Activated naive CD4-positive, alpha-beta T cell treated with anti-CD3 and anti-CD28 coated beads, Interleukin-2, amount 50 U/mL, for 24 hours (primary cell): ENCODE results near the gene OR8B8.
"Not testable (repeated sequence)": the region's sequence is repeated elsewhere in the genome, so short reads cannot be mapped to it uniquely, and the experiment has no call there.

ENCODE experiments used
- H3K27ac Mint-ChIP-seq: one replicate; pipeline ENCODE4 v1.8.0; 2021; ENCODE audit warnings: mild to moderate bottlenecking, mixed read lengths
- H3K27me3 Mint-ChIP-seq: one replicate; pipeline ENCODE4 v1.8.0; 2021; ENCODE audit warnings: mixed read lengths
- H3K36me3 Mint-ChIP-seq: one replicate; pipeline ENCODE4 v1.8.0; 2021; ENCODE audit warnings: mixed read lengths
- H3K4me1 Mint-ChIP-seq: one replicate; pipeline ENCODE4 v1.8.0; 2021; ENCODE audit warnings: mixed read lengths
- H3K4me3 Mint-ChIP-seq: one replicate; pipeline ENCODE4 v1.8.0; 2021; ENCODE audit warnings: mild to moderate bottlenecking, mixed read lengths
- H3K9me3 Mint-ChIP-seq: one replicate; pipeline ENCODE4 v1.8.0; 2021; ENCODE audit warnings: mixed read lengths

Gene OR8B8

DNA sequence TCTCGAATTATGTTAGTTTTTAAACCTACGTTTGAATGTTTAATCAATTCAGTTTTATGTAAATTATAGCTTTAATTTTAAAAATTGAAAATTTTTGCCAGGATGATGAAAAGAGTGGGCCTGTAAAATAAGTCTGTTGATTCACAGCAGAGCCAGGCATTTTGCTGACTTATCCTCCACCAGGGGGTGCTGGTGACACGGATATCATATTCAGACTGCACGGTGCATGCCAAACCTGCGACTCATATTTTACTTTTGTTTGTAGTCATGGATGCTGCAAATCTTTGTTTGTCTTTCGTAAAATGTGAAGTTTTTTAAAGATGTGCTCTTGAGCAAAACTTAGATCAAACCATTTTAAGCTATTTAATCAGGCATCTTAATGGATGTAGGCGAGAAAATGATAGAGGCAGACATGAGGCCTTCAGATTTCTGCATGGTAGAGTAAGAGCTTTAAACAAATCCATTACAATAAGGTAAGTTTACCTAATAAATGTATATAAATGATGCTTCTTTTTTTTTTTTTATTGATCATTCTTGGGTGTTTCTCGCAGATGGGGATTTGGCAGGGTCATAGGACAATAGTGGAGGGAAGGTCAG is 43.1 kb downstream of the OR8B8 start:
- Mint-ChIP-seq H3K27me3 (peaks cover 4% of the 10 kb centered on the region), H3K27ac (no peak overlapping the region), H3K4me3 (no peak overlapping the region), H3K4me1 (no peaks in the 10 kb centered on the region), H3K9me3 (no peaks in the 10 kb centered on the region), H3K36me3 (no peaks in the 10 kb centered on the region)

DNA sequence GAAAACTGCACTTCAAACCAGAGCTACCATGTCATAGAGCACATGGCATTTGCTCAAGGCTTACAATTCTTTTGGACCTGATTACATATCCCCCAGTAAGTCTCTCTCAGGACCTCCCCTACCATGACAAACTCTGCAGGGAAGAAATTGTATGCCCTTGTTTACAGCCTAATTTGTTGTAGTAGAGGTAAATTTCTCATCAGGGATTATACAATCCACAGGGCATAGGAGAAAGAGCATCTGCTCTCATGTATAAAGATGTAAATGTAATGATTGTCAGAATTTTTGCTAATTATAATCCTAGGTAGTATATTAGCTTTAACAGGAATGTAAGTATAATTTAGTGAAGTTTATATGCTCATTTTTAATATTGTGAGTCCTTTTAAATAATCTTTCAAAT is 46.6 kb downstream of the OR8B8 start, which contains the start of gene OR8B3:
TSS of gene OR8B3 (minus strand) at position 101 of the 400 bp plus-strand sequence. CDS start 1,673 bp downstream, outside the sequence.
- Mint-ChIP-seq H3K27me3 (no peaks in the 10 kb centered on the region), H3K9me3 (no peaks in the 10 kb centered on the region), H3K4me3 (no peak within 1 kb of the TSS), H3K27ac (no peak within 1 kb of the TSS), H3K4me1 (no peaks in the 10 kb centered on the region), H3K36me3 (no peaks in the 10 kb centered on the region)

DNA sequence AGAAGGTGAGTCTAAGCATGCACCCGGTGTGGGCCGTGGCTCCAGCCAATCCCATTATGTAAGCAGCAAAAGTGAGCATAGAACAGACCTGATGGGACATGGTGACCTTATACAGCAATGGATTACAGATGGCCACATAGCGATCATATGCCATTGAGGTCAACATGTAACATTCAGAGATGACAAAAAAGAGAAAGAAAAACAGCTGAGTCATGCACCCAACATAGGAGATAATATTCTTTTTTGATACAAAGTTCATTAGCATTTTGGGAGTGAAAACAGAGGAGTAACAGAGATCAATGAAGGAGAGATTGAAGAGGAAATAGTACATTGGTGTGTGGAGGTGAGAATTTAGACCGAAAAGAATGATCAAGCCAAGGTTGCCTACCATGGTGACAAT is 48.6 kb downstream of the OR8B8 start:
- H3K27me3 Mint-ChIP-seq, H3K9me3 Mint-ChIP-seq, H3K36me3 Mint-ChIP-seq: not testable (repeated sequence)

DNA sequence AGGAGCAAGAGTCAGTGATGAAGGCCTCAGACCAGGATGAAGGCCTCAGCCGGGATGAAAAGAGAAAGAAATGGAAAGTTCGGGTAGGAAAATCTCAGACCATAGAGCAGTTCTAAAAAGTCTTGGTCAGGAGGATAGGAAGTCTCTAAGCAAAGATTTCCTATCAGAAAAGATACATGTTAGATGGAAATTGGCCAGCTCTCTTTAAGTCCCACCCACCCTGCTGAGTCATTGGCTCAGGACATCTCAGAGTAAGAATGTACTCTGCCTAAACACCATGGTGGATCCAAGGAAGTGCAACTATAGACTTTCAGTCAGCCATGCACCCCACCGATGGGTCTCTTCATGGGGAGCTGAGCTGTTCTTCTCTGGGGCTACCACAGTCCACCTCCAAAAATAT is 51.1 kb downstream of the OR8B8 start:
- no peaks in the 10 kb centered on the region for H3K4me1 Mint-ChIP-seq
- H3K27me3 Mint-ChIP-seq, result peaks cover 6% of the 10 kb centered on the region
- H3K36me3 Mint-ChIP-seq, result no peaks in the 10 kb centered on the region
- peaks cover 6% of the 10 kb centered on the region for H3K9me3 Mint-ChIP-seq
- H3K27ac Mint-ChIP-seq, result no peak overlapping the region
- no peak overlapping the region for H3K4me3 Mint-ChIP-seq

More for the DNA sequence above, 48.6 kb downstream of the OR8B8 start:
- not testable (repeated sequence) for H3K27ac Mint-ChIP-seq, H3K4me1 Mint-ChIP-seq, H3K4me3 Mint-ChIP-seq
